Right atrium auricular region (tissue), 2 donors: ENCODE measurements around the gene CREG1. TPM values are rescaled to one million over a fixed set of nuclear protein-coding genes. Genes with fewer than 3 reads are reported as not detected.
"Not testable (repeated sequence)": the region's sequence is repeated elsewhere in the genome, so short reads cannot be mapped to it uniquely, and the experiment has no call there.

Experiments
- DNase-seq: peaks from one replicate; pipeline ENCODE4 v3.0.0-alpha.2; 2019; ENCODE audit warnings: low spot score
- H3K27ac ChIP-seq, 2 donors: fragments of 200-600 bp; sonication (generic); 1 replicate in 1 of 2; 2 replicates in 1 of 2; pipeline ENCODE4 v1.5.1; 2016 to 2019
- H3K27me3 ChIP-seq, 2 donors: fragments of 200-600 bp; sonication (generic); one replicate each; pipeline versions ENCODE4 v1.5.1 to v1.6.0; 2017 to 2019
- H3K36me3 ChIP-seq: fragments of 200-600 bp; sonication (generic); one replicate; pipeline ENCODE4 v1.5.1; 2016
- H3K4me1 ChIP-seq, 2 donors: fragments of 200-600 bp; sonication (generic); one replicate each; pipeline versions ENCODE4 v1.5.1 to v1.6.0; 2017 to 2019
- H3K4me3 ChIP-seq, 2 donors: fragments of 200-600 bp; sonication (generic); 1 replicate in 1 of 2; 2 replicates in 1 of 2; pipeline ENCODE4 v1.5.1; 2017 to 2019; ENCODE audit warnings: mild to moderate bottlenecking in 1 of 2, moderate library complexity in 1 of 2
- H3K9me3 ChIP-seq, 2 donors: fragments of 200-600 bp; sonication (generic); one replicate each; pipeline ENCODE4 v1.5.1; 2019
- CTCF ChIP-seq, 2 donors: fragments of 200-600 bp; sonication (generic); IDR thresholded peaks; one replicate each; pipeline ENCODE4 v1.5.1; 2019; ENCODE audit warnings: antibody characterized with exemption in 2 of 2
- total RNA-seq, 2 donors: library from RNA; depleted of rRNA; stranded (reverse); fragments of >200 nt; gene quantifications; one replicate each; pipeline ENCODE4 v1.1.0, GENCODE V29; 2016

Gene CREG1
- total RNA-seq, 2 donors from 2014 or later: 127 to 163 TPM

GRCh38 chr1:167582722-167583121, 29.2 kb upstream of the CREG1 start:
- no peaks in the 10 kb centered on the region for H3K4me1 ChIP-seq
- no peak for TF ChIP-seq CTCF (IDR thresholded peaks at IDR 0.05)
- H3K27ac ChIP-seq: no peak overlapping the region
- no peak overlapping the region for H3K4me3 ChIP-seq
- H3K36me3 ChIP-seq: no peaks in the 10 kb centered on the region
- no peaks in the 10 kb centered on the region for H3K27me3 ChIP-seq
- no peak for DNase-seq
- H3K9me3 ChIP-seq: no peaks in the 10 kb centered on the region

GRCh38 chr1:167582064-167582463, 28.5 kb upstream of the CREG1 start:
- H3K4me1 ChIP-seq: no peaks in the 10 kb centered on the region
- no peak overlapping the region for H3K4me3 ChIP-seq
- no peak for TF ChIP-seq CTCF (IDR thresholded peaks at IDR 0.05)
- no peaks in the 10 kb centered on the region for H3K36me3 ChIP-seq
- H3K9me3 ChIP-seq: no peaks in the 10 kb centered on the region
- no peak for DNase-seq
- H3K27me3 ChIP-seq: no peaks in the 10 kb centered on the region
- no peak overlapping the region for H3K27ac ChIP-seq

- no peak for DNase-seq
- H3K4me3 ChIP-seq: no peak overlapping the region
- TF ChIP-seq CTCF (IDR thresholded peaks at IDR 0.05): no peak
Measured at GRCh38 chr1:167579986-167580385, 26.4 kb upstream of the CREG1 start.

GRCh38 chr1:167578939-167579521, 25.5 kb upstream of the CREG1 start:
- TF ChIP-seq CTCF (IDR thresholded peaks at IDR 0.05): no peak
- Histone ChIP-seq H3K4me1 (no peaks in the 10 kb centered on the region), H3K36me3 (no peaks in the 10 kb centered on the region), H3K4me3 (no peak overlapping the region), H3K27ac (no peak overlapping the region), H3K9me3 (no peaks in the 10 kb centered on the region), H3K27me3 (no peaks in the 10 kb centered on the region)
- no peak for DNase-seq

More at GRCh38 chr1:167579986-167580385, 26.4 kb upstream of the CREG1 start:
- Histone ChIP-seq H3K27me3 (no peaks in the 10 kb centered on the region), H3K4me1 (no peaks in the 10 kb centered on the region), H3K36me3 (no peaks in the 10 kb centered on the region), H3K9me3 (no peaks in the 10 kb centered on the region), H3K27ac (no peak overlapping the region)

- Histone ChIP-seq H3K27me3 (no peaks in the 10 kb centered on the region), H3K4me3 (no peak overlapping the region), H3K9me3 (no peaks in the 10 kb centered on the region), H3K36me3 (no peaks in the 10 kb centered on the region), H3K4me1 (no peaks in the 10 kb centered on the region), H3K27ac (no peak overlapping the region)
- no peak for DNase-seq
- TF ChIP-seq CTCF (IDR thresholded peaks at IDR 0.05): no peak
Measured at GRCh38 chr1:167575649-167576048, 22.1 kb upstream of the CREG1 start.

GRCh38 chr1:167573035-167573434, 19.5 kb upstream of the CREG1 start:
- H3K9me3 ChIP-seq: no peaks in the 10 kb centered on the region
- H3K4me3 ChIP-seq: no peak overlapping the region

GRCh38 chr1:167570712-167571111, 17.1 kb upstream of the CREG1 start:
- not testable (repeated sequence) for H3K4me3 ChIP-seq, H3K27ac ChIP-seq, H3K9me3 ChIP-seq, H3K4me1 ChIP-seq, H3K27me3 ChIP-seq, H3K36me3 ChIP-seq, DNase-seq

More at GRCh38 chr1:167573035-167573434, 19.5 kb upstream of the CREG1 start:
- no peak for TF ChIP-seq CTCF (IDR thresholded peaks at IDR 0.05)
- H3K36me3 ChIP-seq: no peaks in the 10 kb centered on the region
- H3K4me1 ChIP-seq: no peaks in the 10 kb centered on the region
- H3K27ac ChIP-seq: no peak overlapping the region
- no peaks in the 10 kb centered on the region for H3K27me3 ChIP-seq
- DNase-seq: no peak
